WTC11 (cell line): Measurements from ENCODE around the gene PCBP3. TPM values are rescaled to one million over a fixed set of nuclear protein-coding genes. Genes with fewer than 3 reads are reported as not detected.

ENCODE experiments used
- ATAC-seq: fragments of 200-7000 bp; cut with Tn5 transposase; 2 replicates; pipeline ENCODE4 v1.10.0; 2021; ENCODE audit warnings: mild to moderate bottlenecking, moderate library complexity
- CTCF ChIA-PET: fragments of 300-600 bp; sonication (Branson Sonifier 250); formaldehyde crosslinking; loops from one replicate; lab custom pipeline; 2021; ENCODE audit warnings: antibody characterized with exemption; lab: Charles Lee
- POLR2A ChIA-PET: fragments of 350-600 bp; sonication (Branson Sonifier 250); formaldehyde crosslinking; loops from one replicate; lab custom pipeline; 2021; ENCODE audit warnings: antibody characterized with exemption; lab: Charles Lee
- DNase-seq: peaks from one replicate; pipeline ENCODE4 v3.0.0; 2021; ENCODE audit warnings: low spot score
- H3K27ac Mint-ChIP-seq: 2 replicates; pipeline ENCODE4 v1.8.0; 2021; ENCODE audit warnings: mixed read lengths
- H3K27me3 Mint-ChIP-seq: 2 replicates; pipeline ENCODE4 v1.8.0; 2021; ENCODE audit warnings: low read depth, mild to moderate bottlenecking, moderate library complexity, mixed read lengths
- H3K36me3 Mint-ChIP-seq: 2 replicates; pipeline ENCODE4 v1.8.0; 2021; ENCODE audit warnings: mixed read lengths
- H3K4me1 Mint-ChIP-seq: 2 replicates; pipeline ENCODE4 v1.8.0; 2022; ENCODE audit warnings: mixed read lengths
- H3K4me3 Mint-ChIP-seq: 2 replicates; pipeline ENCODE4 v1.8.0; 2021; ENCODE audit warnings: mild to moderate bottlenecking, moderate library complexity, mixed read lengths
- H3K9me3 Mint-ChIP-seq: 2 replicates; pipeline ENCODE4 v1.8.0; 2021; ENCODE audit warnings: mixed read lengths
- CBFB ChIP-seq: sonication (generic); formaldehyde crosslinking; IDR thresholded peaks from 2 replicates; pipeline ENCODE4 v1.8.1; 2022; ENCODE audit warnings: mild to moderate bottlenecking, low read depth, missing genetic modification reagents
- ELF4 ChIP-seq: sonication (generic); formaldehyde crosslinking; IDR thresholded peaks from 2 replicates; pipeline ENCODE4 v1.8.1; 2022; ENCODE audit warnings: low read depth, mild to moderate bottlenecking, moderate library complexity, missing genetic modification reagents
- EMX1 ChIP-seq: fragments of 250-450 bp; sonication (Bioruptor Pico); IDR thresholded peaks from 2 replicates; pipeline ENCODE4 v1.8.0; 2021; ENCODE audit warnings: mild to moderate bottlenecking
- FOXK1 ChIP-seq: sonication (generic); formaldehyde crosslinking; IDR thresholded peaks from 2 replicates; pipeline ENCODE4 v1.8.0; 2022; ENCODE audit warnings: mild to moderate bottlenecking, moderate library complexity, missing genetic modification reagents
- GRHL2 ChIP-seq: fragments of 250-450 bp; sonication (Bioruptor Pico); IDR thresholded peaks from 2 replicates; pipeline ENCODE4 v1.8.0; 2022; ENCODE audit warnings: mild to moderate bottlenecking, moderate library complexity; ENCODE audit not compliant: insufficient replicate concordance, severe bottlenecking
- KAT7 ChIP-seq: sonication (generic); formaldehyde crosslinking; IDR thresholded peaks from 2 replicates; pipeline ENCODE4 v1.8.1; 2023; ENCODE audit warnings: missing genetic modification reagents, mild to moderate bottlenecking, borderline replicate concordance
- NFATC4 ChIP-seq: fragments of 250-450 bp; sonication (Bioruptor Pico); IDR thresholded peaks from 2 replicates; pipeline ENCODE4 v1.9.0; 2021; ENCODE audit warnings: mild to moderate bottlenecking
- NR1H2 ChIP-seq: sonication (generic); formaldehyde crosslinking; IDR thresholded peaks from 2 replicates; pipeline ENCODE4 v1.9.0; 2021; ENCODE audit warnings: mild to moderate bottlenecking, moderate library complexity, missing genetic modification reagents
- PRRX2 ChIP-seq: fragments of 250-450 bp; sonication (Bioruptor Pico); IDR thresholded peaks from 2 replicates; pipeline ENCODE4 v1.8.0; 2021; ENCODE audit warnings: mild to moderate bottlenecking
- RORB ChIP-seq: fragments of 250-450 bp; sonication (Bioruptor Pico); IDR thresholded peaks from 2 replicates; pipeline ENCODE4 v1.9.0; 2021; ENCODE audit warnings: mild to moderate bottlenecking
- SMAD4 ChIP-seq: sonication (generic); formaldehyde crosslinking; IDR thresholded peaks from 2 replicates; pipeline ENCODE4 v1.8.0; 2022; ENCODE audit warnings: mild to moderate bottlenecking, missing genetic modification reagents
- SP1 ChIP-seq: sonication (generic); formaldehyde crosslinking; conservative IDR thresholded peaks from 2 replicates; pipeline ENCODE4 v1.8.1; 2022; ENCODE audit warnings: missing genetic modification reagents
- ZBTB21 ChIP-seq: sonication (generic); formaldehyde crosslinking; IDR thresholded peaks from 2 replicates; pipeline ENCODE4 v1.8.1; 2023; ENCODE audit warnings: mild to moderate bottlenecking, missing genetic modification reagents, borderline replicate concordance
- ZNF138 ChIP-seq: sonication (generic); formaldehyde crosslinking; conservative IDR thresholded peaks from 2 replicates; pipeline ENCODE4 v1.8.1; 2022; ENCODE audit warnings: mild to moderate bottlenecking, moderate library complexity, missing genetic modification reagents
- ZNF423 ChIP-seq: fragments of 250-450 bp; sonication (Bioruptor Pico); IDR thresholded peaks from 2 replicates; pipeline ENCODE4 v2.1.2; 2022; ENCODE audit warnings: mild to moderate bottlenecking, moderate library complexity
- total RNA-seq: library from RNA; stranded (reverse); gene quantifications from 3 replicates; pipeline ENCODE4 v1.2.3, GENCODE V29; 2021
- TF ChIP-seq, protein P1 (sequence below): sonication (generic); formaldehyde crosslinking; IDR thresholded peaks from 2 replicates; pipeline ENCODE4 v1.8.0; 2023; ENCODE audit warnings: missing genetic modification reagents
- TF ChIP-seq, protein P2 (sequence below): fragments of 200-600 bp; IDR thresholded peaks from 2 replicates; pipeline ENCODE4 v1.8.0; 2022; ENCODE audit warnings: antibody characterized with exemption
- TF ChIP-seq, protein P3 (sequence below): sonication (generic); formaldehyde crosslinking; IDR thresholded peaks from 2 replicates; pipeline ENCODE4 v1.8.1; 2023; ENCODE audit warnings: mild to moderate bottlenecking, missing genetic modification reagents, moderate library complexity
- TF ChIP-seq, protein P4 (sequence below): fragments of 250-450 bp; sonication (Bioruptor Pico); IDR thresholded peaks from 2 replicates; pipeline ENCODE4 v1.9.0; 2021; ENCODE audit warnings: moderate library complexity, mild to moderate bottlenecking, inconsistent platforms, borderline replicate concordance

Gene PCBP3
- total RNA-seq, 1 experiment from 2014 or later: 8.5 TPM

DNA sequence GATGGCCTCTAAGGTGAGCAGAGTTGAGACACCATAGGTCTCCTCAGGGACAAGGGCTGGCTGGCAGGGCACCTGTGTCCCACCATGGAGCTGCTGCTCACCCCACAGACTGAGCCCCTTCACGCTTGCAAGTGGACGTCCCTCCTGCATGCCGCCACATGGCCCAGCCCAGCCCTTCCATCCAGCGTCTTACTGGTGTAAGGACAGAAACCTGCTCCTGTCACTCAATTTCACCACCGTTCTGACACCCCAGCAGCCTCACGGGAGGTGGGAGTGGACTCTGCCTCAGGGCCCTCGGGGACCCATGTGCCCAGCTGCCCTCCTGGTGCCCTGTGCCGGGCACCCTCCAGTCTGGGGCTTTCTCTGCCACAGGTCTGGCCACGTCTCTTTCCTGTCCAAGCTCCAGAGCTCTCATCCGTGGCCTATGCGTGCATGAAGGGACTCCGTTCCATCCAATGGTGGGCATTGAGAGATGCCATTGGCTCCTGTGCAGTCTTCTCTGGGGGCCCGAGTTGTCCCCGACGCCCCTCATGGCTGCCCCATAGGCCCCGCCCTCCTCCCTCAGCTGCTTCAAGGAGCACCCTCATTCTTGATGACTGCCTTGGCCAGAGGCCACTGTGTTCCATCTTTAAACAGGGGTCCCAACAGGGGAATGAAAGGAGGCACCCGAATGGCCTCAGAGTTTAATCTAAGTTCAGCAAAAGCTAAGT lies 295.4 kb downstream of the PCBP3 start:
- Mint-ChIP-seq H3K4me3 (no peak overlapping the region), H3K9me3 (peaks cover 36% of the 10 kb centered on the region), H3K36me3 (peaks cover 23% of the 10 kb centered on the region), H3K27me3 (peaks cover 37% of the 10 kb centered on the region), H3K27ac (no peak overlapping the region), H3K4me1 (no peaks in the 10 kb centered on the region)
- DNase-seq (no peak), ATAC-seq (no peak)
- ChIA-PET CTCF (interaction anchor here (0.9 to 1.2 kb wide), 2 partner anchors 11 to 16 kb away, joined by 3 to 4 read pairs; no protein-coding TSS in a partner anchor), POLR2A (no interaction called here)
- TF ChIP-seq KAT7: no peak
- no peak for TF ChIP-seq ZBTB21 (CRISPR knock-in tag)
- TF ChIP-seq NR1H2 (CRISPR knock-in tag): no peak
- no peak for TF ChIP-seq CBFB (CRISPR knock-in tag)
- TF ChIP-seq, protein P1, sequence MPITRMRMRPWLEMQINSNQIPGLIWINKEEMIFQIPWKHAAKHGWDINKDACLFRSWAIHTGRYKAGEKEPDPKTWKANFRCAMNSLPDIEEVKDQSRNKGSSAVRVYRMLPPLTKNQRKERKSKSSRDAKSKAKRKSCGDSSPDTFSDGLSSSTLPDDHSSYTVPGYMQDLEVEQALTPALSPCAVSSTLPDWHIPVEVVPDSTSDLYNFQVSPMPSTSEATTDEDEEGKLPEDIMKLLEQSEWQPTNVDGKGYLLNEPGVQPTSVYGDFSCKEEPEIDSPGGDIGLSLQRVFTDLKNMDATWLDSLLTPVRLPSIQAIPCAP (CRISPR knock-in tag): no peak
- no peak for TF ChIP-seq ZNF138 (CRISPR knock-in tag)
- TF ChIP-seq PRRX2 (CRISPR knock-in tag): no peak

DNA sequence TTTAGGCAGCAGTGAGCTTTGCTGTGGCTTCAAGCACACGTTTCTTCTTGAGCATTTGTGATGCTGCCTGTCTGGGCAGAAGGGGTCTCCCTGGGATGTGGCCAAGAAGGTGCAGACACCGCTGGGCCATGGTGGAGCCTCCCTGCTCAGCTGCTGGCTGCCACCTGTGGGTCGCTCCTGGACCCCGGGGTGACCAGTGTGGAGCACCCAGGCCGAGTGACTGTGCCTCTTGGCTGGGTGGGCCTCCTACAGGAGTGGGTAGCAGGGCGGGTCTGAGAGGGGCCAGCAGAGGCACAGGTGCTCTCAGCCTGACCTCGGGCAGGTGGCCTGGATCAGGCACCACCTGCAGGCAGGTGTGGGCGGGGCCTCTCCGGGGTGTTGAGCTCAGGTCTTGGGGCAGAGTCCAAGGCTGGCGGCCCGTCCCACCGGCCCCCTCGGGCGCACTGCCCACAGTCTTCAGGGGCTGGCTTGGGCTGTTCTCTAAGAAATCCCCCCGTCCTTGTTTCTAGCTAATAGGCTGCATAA lies 296.1 kb downstream of the PCBP3 start:
- DNase-seq: no peak
- Mint-ChIP-seq H3K4me3 (no peak overlapping the region), H3K36me3 (peaks cover 17% of the 10 kb centered on the region), H3K27me3 (peaks cover 31% of the 10 kb centered on the region), H3K9me3 (peaks cover 30% of the 10 kb centered on the region), H3K27ac (no peak overlapping the region), H3K4me1 (no peaks in the 10 kb centered on the region)
- no peak for ATAC-seq
- ChIA-PET POLR2A (no interaction called here), CTCF (interaction anchor here (0.9 to 1.2 kb wide), 2 partner anchors 12 to 16 kb away, joined by 3 to 4 read pairs; no protein-coding TSS in a partner anchor)
- TF ChIP-seq RORB (CRISPR knock-in tag) (no peak), SMAD4 (CRISPR knock-in tag) (no peak), ZNF423 (CRISPR knock-in tag) (no peak)
- TF ChIP-seq, protein P2, sequence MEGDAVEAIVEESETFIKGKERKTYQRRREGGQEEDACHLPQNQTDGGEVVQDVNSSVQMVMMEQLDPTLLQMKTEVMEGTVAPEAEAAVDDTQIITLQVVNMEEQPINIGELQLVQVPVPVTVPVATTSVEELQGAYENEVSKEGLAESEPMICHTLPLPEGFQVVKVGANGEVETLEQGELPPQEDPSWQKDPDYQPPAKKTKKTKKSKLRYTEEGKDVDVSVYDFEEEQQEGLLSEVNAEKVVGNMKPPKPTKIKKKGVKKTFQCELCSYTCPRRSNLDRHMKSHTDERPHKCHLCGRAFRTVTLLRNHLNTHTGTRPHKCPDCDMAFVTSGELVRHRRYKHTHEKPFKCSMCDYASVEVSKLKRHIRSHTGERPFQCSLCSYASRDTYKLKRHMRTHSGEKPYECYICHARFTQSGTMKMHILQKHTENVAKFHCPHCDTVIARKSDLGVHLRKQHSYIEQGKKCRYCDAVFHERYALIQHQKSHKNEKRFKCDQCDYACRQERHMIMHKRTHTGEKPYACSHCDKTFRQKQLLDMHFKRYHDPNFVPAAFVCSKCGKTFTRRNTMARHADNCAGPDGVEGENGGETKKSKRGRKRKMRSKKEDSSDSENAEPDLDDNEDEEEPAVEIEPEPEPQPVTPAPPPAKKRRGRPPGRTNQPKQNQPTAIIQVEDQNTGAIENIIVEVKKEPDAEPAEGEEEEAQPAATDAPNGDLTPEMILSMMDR: no peak
- TF ChIP-seq, all 79 proteins: peak for 0

DNA sequence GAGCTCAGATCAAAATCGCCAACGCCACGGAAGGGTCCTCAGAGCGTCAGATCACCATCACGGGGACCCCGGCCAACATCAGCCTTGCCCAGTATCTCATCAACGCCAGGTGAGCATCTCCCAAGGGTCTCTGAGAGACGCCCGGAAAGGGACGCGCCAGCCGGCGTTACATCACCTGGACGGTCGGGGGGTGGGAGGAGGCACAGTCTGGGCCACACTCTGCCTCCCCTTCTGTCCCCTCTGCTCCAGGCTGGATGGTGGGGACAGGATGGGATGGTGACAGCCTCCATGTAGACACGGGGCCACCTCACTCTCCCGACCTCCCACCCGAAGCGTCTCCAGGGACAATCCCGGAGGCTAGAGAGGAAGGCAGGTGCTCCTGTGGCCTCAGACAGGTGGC lies 296.6 kb downstream of the PCBP3 start:
- Mint-ChIP-seq H3K36me3 (peaks cover 15% of the 10 kb centered on the region), H3K4me3 (no peak overlapping the region), H3K27ac (no peak overlapping the region), H3K27me3 (peaks cover 27% of the 10 kb centered on the region), H3K4me1 (no peaks in the 10 kb centered on the region), H3K9me3 (peaks cover 25% of the 10 kb centered on the region)
- ChIA-PET POLR2A (no interaction called here), CTCF (interaction anchor here (1.2 kb wide), 1 partner anchor 12 kb away, joined by 3 read pairs; no protein-coding TSS in a partner anchor)
- no peak for DNase-seq
- no peak for ATAC-seq
- TF ChIP-seq FOXK1 (CRISPR knock-in tag) (no peak), GRHL2 (CRISPR knock-in tag) (no peak), SP1 (CRISPR knock-in tag) (no peak), ELF4 (no peak), EMX1 (no peak), NFATC4 (CRISPR knock-in tag) (no peak), ZNF423 (CRISPR knock-in tag) (no peak)
- TF ChIP-seq, protein P3, sequence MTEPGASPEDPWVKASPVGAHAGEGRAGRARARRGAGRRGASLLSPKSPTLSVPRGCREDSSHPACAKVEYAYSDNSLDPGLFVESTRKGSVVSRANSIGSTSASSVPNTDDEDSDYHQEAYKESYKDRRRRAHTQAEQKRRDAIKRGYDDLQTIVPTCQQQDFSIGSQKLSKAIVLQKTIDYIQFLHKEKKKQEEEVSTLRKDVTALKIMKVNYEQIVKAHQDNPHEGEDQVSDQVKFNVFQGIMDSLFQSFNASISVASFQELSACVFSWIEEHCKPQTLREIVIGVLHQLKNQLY (CRISPR knock-in tag): no peak
- TF ChIP-seq, protein P4, sequence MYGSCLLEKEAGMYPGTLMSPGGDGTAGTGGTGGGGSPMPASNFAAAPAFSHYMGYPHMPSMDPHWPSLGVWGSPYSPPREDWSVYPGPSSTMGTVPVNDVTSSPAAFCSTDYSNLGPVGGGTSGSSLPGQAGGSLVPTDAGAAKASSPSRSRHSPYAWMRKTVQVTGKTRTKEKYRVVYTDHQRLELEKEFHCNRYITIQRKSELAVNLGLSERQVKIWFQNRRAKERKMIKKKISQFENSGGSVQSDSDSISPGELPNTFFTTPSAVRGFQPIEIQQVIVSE (CRISPR knock-in tag): no peak
